HG03095 (cell line): Measurements from ENCODE around the gene KCNJ2.

Source experiments
- ATAC-seq: cut with Tn5 transposase; IDR thresholded peaks from one replicate; pipeline ENCODE4 v1.9.1; 2021; ENCODE audit warnings: moderate library complexity; ENCODE audit not compliant: unreplicated experiment

KCNJ2 gene

GRCh38 chr17:70202840-70203239 lies 33.5 kb downstream of the KCNJ2 start:
- no peak for ATAC-seq

GRCh38 chr17:70204431-70204830 lies 35.1 kb downstream of the KCNJ2 start:
- ATAC-seq, result no peak

DNA sequence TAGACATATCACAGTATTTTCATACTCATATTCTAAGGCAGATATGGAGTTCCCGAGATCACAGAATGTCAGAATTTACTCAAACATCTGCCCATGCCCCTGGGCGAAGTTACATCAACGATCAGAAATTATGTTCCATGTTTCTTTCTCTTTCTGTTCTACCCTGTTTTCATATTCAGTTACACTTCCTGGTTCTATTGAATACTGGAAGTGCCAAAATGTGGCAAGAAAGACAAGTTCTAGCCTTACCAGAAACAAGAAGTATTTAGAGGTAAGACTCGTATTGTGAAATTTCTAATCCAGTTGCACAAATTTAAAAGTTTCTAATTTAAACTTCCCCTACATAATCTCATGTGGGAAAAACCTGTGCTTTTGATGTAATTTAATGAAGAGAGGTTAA lies 36.1 kb downstream of the KCNJ2 start:
- no peak for ATAC-seq

DNA sequence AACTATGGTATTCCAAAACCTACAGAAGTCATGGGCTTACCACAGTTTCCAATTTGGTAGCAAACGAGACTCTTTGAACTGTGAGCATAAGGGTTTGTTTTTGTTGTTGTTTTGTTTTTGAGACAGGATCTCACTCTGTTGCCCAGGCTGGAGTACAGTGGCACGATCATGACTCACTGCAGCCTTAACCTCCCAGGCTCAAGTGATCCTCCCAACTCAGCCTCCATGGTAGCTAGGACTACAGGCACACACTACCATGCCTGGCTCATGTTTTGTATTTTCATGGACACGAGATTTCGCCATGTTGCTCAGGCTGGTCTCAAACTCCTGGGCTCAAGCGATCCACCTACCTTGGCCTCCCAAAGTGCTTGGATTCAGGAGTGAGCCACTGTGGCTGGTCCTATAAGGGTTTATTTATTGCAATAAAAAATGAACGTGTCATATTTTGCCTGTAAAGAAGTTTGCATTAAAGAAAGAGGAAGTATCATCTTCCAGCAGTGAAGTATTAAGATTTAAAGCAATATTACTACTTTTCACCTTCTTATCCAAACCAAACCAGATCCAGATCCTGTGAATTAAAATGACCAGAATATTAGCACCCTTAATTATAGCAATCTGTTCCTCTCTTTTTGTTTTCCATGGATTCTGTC lies 37.2 kb downstream of the KCNJ2 start:
- ATAC-seq, result no peak

DNA sequence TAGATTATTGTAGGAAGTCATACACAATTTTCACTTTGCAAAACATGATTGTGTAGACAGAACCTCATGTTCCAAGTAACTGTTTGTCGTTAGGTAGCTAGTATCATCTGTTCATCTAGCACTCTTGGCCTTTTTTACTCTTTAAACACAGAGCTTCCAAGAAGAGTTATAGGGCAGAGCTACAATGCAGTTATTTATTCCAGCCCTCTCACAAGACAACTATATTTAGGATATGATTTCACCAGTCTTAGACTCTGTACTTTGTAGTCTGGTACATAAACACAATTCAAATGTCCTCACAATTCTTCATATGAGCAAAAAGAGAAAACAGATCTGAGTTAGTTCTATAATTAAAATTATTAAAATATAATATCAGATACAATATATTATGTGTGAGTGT lies 37.9 kb downstream of the KCNJ2 start:
- ATAC-seq, result no peak

DNA sequence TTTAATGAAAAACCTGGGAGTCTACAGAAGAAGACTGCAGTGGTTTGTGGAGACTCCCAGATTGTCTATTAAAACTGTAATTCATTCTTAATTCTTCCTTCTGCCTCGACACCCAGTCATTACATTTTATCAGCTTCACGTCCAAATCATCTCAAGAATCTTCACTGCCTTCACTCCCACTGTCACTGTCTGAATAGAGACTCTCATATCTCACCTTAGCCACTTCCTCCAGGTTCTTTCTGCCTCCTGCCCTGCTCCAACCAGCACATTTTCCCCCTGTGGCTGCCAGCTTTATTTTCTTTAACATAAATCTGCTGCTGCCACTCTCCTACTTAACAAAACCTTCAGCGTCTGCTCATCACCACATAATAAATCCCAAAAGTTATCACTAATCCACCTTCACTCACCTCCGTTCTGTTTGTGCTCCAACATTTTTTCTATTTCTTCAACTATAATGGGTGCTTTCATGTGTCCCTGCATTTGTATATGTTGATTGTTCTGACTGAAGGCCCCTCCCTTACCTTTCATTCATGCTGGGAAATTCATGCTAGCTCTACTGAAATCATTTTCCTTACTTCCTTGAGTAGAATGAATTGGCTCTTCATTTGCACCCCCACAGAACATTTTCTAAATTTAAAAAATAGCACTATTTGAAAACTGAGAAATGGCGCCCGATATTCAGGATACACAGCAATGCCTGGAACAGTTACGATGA lies 38.9 kb downstream of the KCNJ2 start:
- no peak for ATAC-seq

DNA sequence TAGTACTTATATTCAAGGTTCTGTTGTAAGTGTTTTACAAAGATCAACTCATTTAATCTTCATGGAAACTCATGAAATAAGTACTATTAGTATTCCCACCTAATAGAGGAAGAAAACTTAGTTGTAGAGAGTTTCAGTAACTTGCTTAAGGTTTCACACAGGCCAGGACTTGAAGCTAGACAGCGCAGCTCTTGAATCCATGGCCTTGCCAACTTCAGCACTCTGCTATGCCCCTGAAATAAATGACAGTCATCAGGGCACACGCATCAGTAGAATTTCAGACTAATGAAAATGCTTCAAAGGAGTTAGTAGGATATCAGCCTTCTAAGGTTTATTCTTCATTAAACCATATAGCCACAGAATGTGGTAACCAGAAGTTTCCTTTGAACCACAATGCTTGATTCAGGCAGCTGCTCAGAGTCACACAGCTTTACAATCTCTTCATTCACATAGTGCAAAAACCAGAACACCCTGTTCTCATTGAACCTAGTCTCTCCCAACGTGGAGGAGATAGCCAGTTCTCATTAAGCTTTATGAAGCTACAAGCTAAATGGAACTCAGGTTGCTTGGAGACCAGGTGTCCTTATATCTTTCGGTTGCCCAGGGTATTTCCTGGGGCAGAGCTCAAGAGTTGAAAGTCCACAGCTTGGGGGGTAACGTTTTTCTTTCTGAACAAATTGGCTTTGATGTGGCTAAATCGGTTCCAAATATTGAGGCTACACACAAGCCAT lies 39.7 kb downstream of the KCNJ2 start:
- ATAC-seq, result no peak

GRCh38 chr17:70215656-70216055 lies 46.3 kb downstream of the KCNJ2 start:
- no peak for ATAC-seq

- no peak for ATAC-seq
These were observed 48.2 kb downstream of the KCNJ2 start for GRCh38 chr17:70217571-70217970.

- ATAC-seq, result no peak
These were observed 55.9 kb downstream of the KCNJ2 start for GRCh38 chr17:70225276-70225675.
